ENCODE results near the gene PSME2.

DNA sequence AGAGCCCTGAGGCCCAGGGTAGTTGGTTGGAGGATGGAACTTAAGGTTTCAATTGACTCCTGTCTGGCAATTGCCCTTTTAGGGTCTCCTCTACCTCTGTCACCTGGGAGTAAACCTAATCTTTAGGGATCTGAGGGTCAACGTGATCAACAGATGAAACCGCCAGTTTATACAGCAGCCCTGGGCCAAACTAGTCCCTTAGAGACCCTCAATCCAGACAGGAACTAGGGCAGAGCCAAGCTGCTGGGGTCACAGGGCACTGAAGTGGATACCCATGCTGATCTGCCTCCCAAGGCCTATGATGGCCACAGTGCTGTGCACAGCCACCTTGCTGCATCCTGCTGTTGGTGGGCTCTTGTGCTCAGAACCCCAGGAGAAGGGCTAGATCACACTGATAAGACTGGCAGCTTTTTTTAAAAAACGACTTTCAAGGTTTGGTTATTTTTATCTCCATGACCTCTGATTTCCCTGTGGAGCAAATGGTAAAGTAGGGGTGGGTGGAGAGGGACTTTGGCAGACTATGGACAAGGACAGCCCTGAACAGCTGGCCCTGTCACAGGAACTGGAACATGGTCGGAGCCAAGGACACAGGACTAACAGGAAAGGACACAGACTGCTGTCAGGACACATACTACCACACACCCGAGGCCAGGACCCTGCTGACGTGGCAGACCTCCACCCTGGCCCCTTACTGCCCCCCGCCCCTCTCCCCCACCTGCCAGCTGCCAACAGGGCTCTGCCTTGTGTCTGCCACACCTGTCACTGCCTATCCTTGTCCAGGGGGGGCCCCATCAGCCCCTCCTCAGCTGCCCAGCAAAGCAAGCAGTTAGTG is 15.5 kb downstream of the PSME2 start:
- TF ChIP-seq, protein P1, sequence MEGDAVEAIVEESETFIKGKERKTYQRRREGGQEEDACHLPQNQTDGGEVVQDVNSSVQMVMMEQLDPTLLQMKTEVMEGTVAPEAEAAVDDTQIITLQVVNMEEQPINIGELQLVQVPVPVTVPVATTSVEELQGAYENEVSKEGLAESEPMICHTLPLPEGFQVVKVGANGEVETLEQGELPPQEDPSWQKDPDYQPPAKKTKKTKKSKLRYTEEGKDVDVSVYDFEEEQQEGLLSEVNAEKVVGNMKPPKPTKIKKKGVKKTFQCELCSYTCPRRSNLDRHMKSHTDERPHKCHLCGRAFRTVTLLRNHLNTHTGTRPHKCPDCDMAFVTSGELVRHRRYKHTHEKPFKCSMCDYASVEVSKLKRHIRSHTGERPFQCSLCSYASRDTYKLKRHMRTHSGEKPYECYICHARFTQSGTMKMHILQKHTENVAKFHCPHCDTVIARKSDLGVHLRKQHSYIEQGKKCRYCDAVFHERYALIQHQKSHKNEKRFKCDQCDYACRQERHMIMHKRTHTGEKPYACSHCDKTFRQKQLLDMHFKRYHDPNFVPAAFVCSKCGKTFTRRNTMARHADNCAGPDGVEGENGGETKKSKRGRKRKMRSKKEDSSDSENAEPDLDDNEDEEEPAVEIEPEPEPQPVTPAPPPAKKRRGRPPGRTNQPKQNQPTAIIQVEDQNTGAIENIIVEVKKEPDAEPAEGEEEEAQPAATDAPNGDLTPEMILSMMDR (IDR thresholded peaks at IDR 0.05), result no peak
- TF ChIP-seq ZFX (IDR thresholded peaks at IDR 0.05; ENCODE audit: borderline replicate concordance), result no peak

All from 22Rv1 (cell line).